HT1080 (cell line): Measurements from ENCODE around the gene AEN. TPM values are rescaled to one million over a fixed set of nuclear protein-coding genes. Genes with fewer than 3 reads are reported as not detected.

ENCODE experiments used
- DNase-seq: peaks from one replicate; pipeline ENCODE4 v3.0.0-alpha.2; 2015; ENCODE audit warnings: low read depth
- small RNA-seq: library from RNA; depleted of rRNA; stranded (forward); fragments of <200 nt; gene quantifications from one replicate; pipeline ENCODE3, GENCODE V24; 2014
- total RNA-seq: library from RNA; depleted of rRNA; stranded (reverse); fragments of >200 nt; shearing (Covaris generic); gene quantifications from 2 replicates; pipeline ENCODE4 v1.2.3, GENCODE V29; 2014; rRNA removed

The AEN gene
- total RNA-seq, 1 experiment from 2014 or later, result 162 TPM

DNA sequence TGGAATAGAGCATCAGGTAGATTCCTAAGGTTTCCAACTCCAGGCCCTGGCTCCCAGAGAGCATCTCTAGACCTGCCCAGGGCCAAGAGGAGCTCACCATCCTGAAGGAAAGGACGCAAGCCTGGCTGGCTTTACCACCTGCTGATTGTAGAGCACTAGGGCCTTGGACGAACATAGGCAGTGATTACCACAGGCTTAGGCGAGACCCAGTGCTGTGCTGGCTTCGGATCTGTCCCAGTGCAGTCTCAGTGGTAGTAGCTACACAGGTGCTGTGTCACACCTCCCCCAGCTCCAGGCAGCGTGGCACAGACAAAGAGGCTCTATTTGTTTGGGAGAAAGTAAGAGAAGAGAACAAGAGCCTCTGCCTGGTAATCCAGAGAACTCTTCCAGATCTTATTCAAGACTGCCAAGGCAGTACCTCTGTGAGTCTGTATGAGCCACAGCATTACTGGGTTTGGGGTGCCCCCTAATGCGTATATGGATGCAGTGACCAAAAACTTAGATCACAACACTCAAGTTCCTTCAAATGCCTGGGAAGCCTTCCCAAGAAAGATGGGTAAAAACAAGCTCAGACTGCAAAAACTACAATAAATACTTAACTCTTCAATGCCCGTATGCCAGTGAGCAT is 43.1 kb downstream of the AEN start:
- DNase-seq, result peak; percentile 29

GRCh38 chr15:88674661-88675060 is 53.5 kb downstream of the AEN start:
- no peak for DNase-seq

DNA sequence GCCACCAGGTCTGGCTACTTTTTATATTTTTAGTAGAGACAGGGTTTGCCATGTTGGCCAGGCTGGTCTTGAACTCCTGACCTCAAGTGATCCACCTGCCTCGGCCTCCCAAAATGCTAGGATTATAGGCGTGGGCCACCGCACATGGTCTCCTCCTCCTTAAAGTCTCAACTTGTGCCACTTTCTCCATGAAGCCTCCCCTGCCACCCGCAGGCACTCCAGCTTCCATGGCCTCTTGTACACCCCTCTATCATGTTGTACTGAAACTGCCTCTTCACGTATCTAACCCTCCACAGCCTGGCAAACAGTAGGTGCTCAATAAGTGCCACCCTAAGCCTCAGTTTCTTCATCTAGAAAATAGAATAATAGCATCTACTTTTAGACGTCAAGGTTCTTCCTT is 57.6 kb downstream of the AEN start:
- DNase-seq, result no peak

GRCh38 chr15:88680241-88681001 is 59.3 kb downstream of the AEN start:
- DNase-seq, result no peak

GRCh38 chr15:88681610-88682221 is 60.6 kb downstream of the AEN start:
- DNase-seq, result no peak

Small RNAs within 50 kb of the gene (small RNA-seq; reads per million reads assigned to genes)
- gene MIR1179 (not detected), gene MIR7-2 (not detected)

Other genes with a start within 250 kb of the AEN start
- gene MRPL46, start 154.0 kb upstream of the AEN start, total RNA-seq, result 65.1 and 65.6 TPM in 2 replicates
- gene MRPS11, start 153.6 kb upstream of the AEN start, total RNA-seq, result 88.6 and 94.7 TPM in 2 replicates
- gene DET1, start 74.7 kb upstream of the AEN start, total RNA-seq, result 4.8 and 7.3 TPM in 2 replicates
- gene ISG20, start 17.7 kb downstream of the AEN start, total RNA-seq, result 39.1 and 48.9 TPM in 2 replicates
- 0.27 and 0.37 TPM in 2 replicates for gene ACAN, start 182.1 kb downstream of the AEN start, total RNA-seq